SW480 (cell line): ENCODE measurements around the gene CLK2.
A peak's percentile ranks its signal among the peaks of the same experiment; 100 is the strongest.
"Not testable (repeated sequence)": the region's sequence is repeated elsewhere in the genome, so short reads cannot be mapped to it uniquely, and the experiment has no call there.

Experiments
- DNase-seq: peaks from one replicate; pipeline ENCODE4 v3.0.0-alpha.2; 2016; ENCODE audit warnings: low spot score

The CLK2 gene

GRCh38 chr1:155266553-155266952, 6.8 kb downstream of the CLK2 start:
- no peak for DNase-seq

- no peak for DNase-seq
Measured at GRCh38 chr1:155263067-155263466, 10.2 kb downstream of the CLK2 start.

GRCh38 chr1:155261852-155262673, 11.2 kb downstream of the CLK2 start, which contains the start of gene SCAMP3:
TSS of gene SCAMP3 (minus strand) at chr1:155262360. CDS start at chr1:155262151, 209 bp downstream.
- DNase-seq: peak; percentile 97

- no peak for DNase-seq
Measured at GRCh38 chr1:155261493-155261851, 11.8 kb downstream of the CLK2 start.

- DNase-seq: no peak
Measured at GRCh38 chr1:155260276-155260675, 13.0 kb downstream of the CLK2 start.

GRCh38 chr1:155256058-155256852, 17.0 kb downstream of the CLK2 start:
- no peak for DNase-seq

GRCh38 chr1:155255243-155256007, 17.9 kb downstream of the CLK2 start, which contains the start of gene ENTREP3:
TSS of gene ENTREP3 (minus strand) at chr1:155255483. CDS start at chr1:155254877, 606 bp downstream.
- peak; percentile 81 for DNase-seq

GRCh38 chr1:155254714-155255242, 18.5 kb downstream of the CLK2 start:
- no peak for DNase-seq

- no peak for DNase-seq
Measured at GRCh38 chr1:155254228-155254713, 19.0 kb downstream of the CLK2 start.

GRCh38 chr1:155253797-155254196, 19.5 kb downstream of the CLK2 start:
- no peak for DNase-seq

- DNase-seq: no peak
Measured at GRCh38 chr1:155253208-155253607, 20.1 kb downstream of the CLK2 start.

- no peak for DNase-seq
Measured at GRCh38 chr1:155251566-155251965, 21.7 kb downstream of the CLK2 start.

GRCh38 chr1:155250633-155251449, 22.5 kb downstream of the CLK2 start:
- DNase-seq: peak; percentile 89

- no peak for DNase-seq
Measured at GRCh38 chr1:155250246-155250632, 23.1 kb downstream of the CLK2 start.

- no peak for DNase-seq
Measured at GRCh38 chr1:155247667-155248553, 25.4 kb downstream of the CLK2 start.

- not testable (repeated sequence) for DNase-seq
Measured at GRCh38 chr1:155246796-155247195, 26.5 kb downstream of the CLK2 start.

- no peak for DNase-seq
Measured at GRCh38 chr1:155245163-155245524, 28.2 kb downstream of the CLK2 start.

GRCh38 chr1:155244368-155245162, 28.7 kb downstream of the CLK2 start:
- peak; percentile 96 for DNase-seq

GRCh38 chr1:155242805-155243358, 30.4 kb downstream of the CLK2 start:
- no peak for DNase-seq
